SH-SY5Y (cell line): ENCODE data around the gene PGBD5.

Experiments
- GATA2 ChIP-seq: IDR thresholded peaks from 2 replicates; pipeline ENCODE4 v1.6.1; 2011; ENCODE audit warnings: mild to moderate bottlenecking, low read depth, low read length
- GATA3 ChIP-seq: IDR thresholded peaks from 2 replicates; pipeline ENCODE4 v1.6.1; 2011; ENCODE audit warnings: low read depth, mild to moderate bottlenecking, low read length, moderate library complexity

Gene PGBD5

DNA sequence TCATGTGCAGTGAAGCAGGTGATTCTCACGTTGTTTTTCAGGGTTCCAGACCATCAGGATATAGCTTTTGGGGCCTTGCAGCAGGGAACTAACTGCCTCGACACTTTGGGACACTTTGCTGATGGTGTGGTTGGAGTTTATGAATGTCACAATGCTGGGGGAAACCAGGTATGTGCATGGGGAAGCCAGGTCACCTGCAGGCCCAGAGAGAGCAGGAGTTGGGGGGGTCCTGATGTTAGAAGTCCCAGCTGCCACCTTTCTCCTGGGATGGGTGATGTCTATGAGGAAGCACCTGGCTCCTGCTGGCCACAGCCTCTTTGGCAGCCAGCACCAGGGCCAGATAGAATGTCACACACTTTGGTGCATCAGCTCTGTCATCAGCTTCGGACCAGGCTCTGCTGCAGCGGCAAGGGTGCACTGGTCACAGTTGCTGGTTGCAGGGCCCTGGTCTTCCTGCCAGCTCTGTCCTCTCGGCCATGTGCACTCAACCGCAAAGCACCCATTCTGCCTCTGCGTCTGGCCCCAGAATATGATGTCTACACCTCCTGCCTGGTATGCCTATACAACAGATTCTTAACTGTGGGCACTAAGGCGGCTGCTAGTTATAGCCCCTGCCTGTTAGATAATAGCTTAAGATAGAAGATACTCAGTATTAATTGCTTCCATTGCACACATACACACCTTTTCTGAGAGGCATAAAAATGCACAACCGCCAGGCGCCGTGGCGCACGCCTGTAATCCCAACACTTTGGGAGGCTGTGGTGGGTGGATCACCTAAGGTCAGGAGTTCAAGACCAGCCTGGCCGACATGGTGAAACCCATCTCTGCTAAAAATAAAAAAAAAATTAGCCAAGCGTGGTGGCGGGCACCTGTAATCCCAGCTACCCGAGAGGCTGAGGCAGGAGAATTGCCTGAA, 160.7 kb downstream of the PGBD5 start:
- TF ChIP-seq GATA2 = no peak
- TF ChIP-seq GATA3 = no peak
